GM13977 (cell line): ENCODE results near the gene NDUFA5.

Source experiments
- DNase-seq: peaks from one replicate; pipeline ENCODE4 v3.0.0; 2012; ENCODE audit warnings: low spot score
- in situ Hi-C: fragments of 300-500 bp; cut with MboI; formaldehyde crosslinking; loops from one replicate; pipeline ENCODE4 v1.12.0; 2022; ENCODE audit warnings: low sequenced_read_pairs, low pct_unique_long_range_greater_than_20kb, mixed read lengths, inconsistent platforms; ENCODE audit not compliant: unreplicated experiment
- TF ChIP-seq, protein P1 (sequence below): IDR thresholded peaks from 2 replicates; pipeline ENCODE4 v1.5.1; 2012; ENCODE audit warnings: mild to moderate bottlenecking, control low read depth; ENCODE audit not compliant: insufficient read depth; ENCODE audit errors: extremely low read depth, missing control alignments

Gene NDUFA5

DNA sequence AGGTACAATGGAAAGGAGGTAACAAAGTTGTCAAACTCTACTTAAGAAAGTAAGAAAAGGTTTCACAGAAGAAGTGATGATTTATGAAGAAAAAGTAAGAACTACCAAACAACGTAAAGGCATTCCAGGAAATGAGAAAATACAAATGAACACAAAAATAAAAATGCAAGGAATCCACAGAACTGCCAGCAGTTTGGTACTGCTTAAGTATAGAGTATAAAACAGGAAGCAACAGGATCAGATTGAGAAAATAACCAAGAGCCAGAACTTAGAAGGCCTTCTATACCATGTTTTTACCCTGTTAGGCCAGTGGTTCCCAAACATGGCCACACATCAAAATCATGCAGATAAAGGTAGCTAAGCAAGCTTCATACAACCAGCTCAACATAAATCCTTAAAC lies 9.2 kb downstream of the NDUFA5 start:
- DNase-seq: no peak
- in situ Hi-C loops: no loop called here
- TF ChIP-seq, protein P1, sequence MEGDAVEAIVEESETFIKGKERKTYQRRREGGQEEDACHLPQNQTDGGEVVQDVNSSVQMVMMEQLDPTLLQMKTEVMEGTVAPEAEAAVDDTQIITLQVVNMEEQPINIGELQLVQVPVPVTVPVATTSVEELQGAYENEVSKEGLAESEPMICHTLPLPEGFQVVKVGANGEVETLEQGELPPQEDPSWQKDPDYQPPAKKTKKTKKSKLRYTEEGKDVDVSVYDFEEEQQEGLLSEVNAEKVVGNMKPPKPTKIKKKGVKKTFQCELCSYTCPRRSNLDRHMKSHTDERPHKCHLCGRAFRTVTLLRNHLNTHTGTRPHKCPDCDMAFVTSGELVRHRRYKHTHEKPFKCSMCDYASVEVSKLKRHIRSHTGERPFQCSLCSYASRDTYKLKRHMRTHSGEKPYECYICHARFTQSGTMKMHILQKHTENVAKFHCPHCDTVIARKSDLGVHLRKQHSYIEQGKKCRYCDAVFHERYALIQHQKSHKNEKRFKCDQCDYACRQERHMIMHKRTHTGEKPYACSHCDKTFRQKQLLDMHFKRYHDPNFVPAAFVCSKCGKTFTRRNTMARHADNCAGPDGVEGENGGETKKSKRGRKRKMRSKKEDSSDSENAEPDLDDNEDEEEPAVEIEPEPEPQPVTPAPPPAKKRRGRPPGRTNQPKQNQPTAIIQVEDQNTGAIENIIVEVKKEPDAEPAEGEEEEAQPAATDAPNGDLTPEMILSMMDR: no peak

DNA sequence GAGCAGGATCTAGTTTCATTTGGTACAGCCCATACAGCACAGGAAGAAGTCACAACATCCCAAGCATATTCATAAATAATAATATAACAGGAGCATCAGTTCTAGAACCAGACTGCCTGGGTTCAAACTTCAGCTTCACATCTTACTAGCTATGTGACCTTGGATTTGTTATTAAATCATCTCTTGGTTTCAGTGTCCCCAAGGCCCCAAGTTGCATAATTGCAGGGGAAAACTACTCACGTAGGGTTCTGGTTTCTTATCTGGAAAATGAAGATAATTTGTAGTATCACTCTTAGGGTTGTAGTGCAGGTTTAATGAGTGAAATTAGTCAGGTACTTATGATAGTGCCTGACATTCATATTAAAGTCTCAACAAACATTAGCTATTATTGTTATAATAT lies 17.7 kb downstream of the NDUFA5 start:
- in situ Hi-C loops: no loop called here
- DNase-seq: no peak
- TF ChIP-seq, protein P1: no peak

DNA sequence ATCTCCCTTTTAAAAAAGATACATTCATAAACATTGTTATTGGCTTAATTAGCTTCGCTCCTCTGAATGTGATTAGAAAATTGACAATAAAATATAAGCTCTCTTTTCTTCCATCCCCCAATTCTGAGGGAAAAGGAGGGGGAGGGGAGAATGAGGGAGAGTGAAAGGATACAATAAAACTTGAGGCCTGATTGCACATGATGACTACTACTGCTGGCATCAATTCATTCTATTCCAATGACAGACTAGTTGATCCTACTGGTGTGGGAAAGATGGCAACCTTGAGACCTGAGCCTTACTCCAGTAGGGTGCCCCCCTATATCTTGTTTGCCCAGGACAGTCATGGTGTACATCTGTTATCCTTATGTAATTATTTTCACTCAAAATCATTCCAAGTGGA lies 18.7 kb downstream of the NDUFA5 start:
- in situ Hi-C loops: no loop called here
- TF ChIP-seq, protein P1: no peak

DNA sequence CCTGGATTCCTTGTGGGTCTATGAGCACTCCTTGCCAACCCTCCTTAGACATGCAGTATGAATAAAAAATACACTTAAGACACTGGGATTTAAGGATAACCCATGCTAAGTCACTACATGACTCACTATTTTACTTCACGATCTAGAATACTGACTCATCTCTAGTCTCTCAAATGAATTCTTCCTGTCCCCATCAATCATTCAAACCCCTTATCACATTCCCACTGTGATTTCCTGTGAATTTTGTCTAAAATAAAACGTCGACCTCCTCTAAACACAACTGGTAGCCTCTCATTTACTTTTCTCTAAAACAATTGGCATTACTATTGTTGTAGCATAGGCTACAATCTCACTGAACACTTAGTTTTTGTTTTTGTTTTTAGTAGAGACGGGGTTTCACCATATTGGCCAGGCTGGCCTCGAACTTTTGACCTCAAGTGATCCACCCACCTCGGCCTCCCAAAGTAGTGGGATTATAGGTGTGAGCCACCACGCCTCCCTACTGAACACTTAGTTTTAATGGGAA lies 19.4 kb downstream of the NDUFA5 start:
- DNase-seq: no peak
- in situ Hi-C loops: no loop called here
- TF ChIP-seq, protein P1: no peak

More for the DNA sequence above, 18.7 kb downstream of the NDUFA5 start:
- DNase-seq: no peak

DNA sequence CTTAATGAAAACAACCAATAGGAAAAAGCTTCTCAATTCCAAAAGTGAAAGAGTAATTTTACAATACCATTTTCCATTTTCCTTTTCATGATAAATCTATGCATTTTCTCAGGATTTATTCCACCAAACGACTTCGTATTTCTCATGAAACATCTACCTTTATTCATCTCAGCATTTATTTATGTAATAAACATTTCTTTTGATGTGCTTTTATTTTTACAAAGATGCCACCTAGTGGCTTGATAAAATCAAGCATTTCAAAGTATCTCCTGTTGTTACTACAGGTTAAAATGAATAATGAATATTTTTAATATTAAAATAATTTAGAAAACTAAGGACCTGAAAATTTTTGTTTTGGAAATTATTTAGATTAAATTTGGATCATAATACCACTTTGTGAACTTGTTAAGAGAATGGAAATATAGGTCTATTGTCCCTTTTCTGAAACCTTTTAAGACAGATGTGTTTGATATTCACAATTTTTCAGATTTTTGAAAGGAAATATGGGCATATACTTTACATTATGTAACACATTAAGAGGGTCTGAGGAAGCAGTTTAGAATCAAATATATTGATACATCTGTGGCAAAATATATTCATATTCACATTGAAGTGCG lies 20.5 kb downstream of the NDUFA5 start:
- in situ Hi-C loops: no loop called here
- no peak for DNase-seq

DNA sequence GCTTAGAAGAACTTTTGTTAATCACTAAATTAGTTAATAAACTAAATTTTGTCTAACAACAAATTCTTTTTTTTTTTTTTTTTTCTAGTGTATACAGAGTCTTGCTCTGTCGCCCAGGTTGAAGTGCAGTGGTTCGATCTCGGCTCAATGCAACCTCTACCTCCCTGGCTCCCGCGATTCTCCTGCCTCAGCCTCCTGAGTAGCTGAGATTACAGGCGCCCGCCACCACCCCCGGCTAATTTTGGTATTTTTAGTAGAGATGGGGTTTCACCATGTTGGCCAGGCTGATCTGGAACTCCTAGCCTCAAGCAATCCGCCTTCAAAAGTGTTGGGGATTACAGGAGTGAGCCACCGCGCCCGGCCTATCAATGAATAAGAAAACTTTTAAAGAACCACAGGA lies 22.1 kb downstream of the NDUFA5 start:
- no peak for DNase-seq
- TF ChIP-seq, protein P1: no peak
- in situ Hi-C loops: no loop called here

More for the DNA sequence above, 20.5 kb downstream of the NDUFA5 start:
- TF ChIP-seq, protein P1: peak; percentile 40
